ENCODE results near the gene MYOM1. TPM values are rescaled to one million over a fixed set of nuclear protein-coding genes. Genes with fewer than 3 reads are reported as not detected.
"Not testable (repeated sequence)": the region's sequence is repeated elsewhere in the genome, so short reads cannot be mapped to it uniquely, and the experiment has no call there.

Gene MYOM1
- total RNA-seq, 1 donor from 2014 or later = 4.9 TPM

DNA sequence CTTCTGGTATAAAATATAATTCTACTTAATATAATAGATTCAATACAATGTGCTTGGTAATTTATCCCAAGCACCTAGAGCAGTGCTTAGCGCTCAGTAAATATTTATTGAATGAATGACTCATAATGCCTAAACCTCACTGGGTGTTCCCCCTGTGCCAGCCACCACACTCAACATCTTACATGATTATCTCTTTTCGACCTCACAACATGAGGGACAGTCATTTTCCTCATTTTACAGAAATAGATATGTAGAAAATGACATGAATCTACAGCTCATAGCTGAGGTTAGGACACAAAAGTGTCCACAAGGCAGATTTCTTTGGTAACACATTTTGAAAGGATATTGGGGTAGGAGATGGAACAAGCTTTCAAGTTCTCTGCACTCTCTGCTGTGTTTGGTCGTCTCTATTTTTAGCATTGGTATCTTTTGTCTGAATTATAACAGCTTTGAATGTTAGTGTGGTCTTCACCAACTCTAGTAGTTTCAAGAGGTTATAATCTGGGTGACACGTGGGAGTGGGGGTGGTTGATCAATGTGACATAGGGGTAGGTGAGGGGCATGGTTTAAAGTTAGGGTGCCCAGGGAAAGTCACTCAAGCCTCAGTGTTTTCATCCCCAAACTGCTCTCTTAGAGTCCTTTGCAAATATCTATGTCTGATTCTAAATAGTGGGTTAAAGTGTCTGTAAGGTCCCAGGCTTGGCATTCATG, 9.8 kb downstream of the MYOM1 start:
- TF ChIP-seq, protein P1, sequence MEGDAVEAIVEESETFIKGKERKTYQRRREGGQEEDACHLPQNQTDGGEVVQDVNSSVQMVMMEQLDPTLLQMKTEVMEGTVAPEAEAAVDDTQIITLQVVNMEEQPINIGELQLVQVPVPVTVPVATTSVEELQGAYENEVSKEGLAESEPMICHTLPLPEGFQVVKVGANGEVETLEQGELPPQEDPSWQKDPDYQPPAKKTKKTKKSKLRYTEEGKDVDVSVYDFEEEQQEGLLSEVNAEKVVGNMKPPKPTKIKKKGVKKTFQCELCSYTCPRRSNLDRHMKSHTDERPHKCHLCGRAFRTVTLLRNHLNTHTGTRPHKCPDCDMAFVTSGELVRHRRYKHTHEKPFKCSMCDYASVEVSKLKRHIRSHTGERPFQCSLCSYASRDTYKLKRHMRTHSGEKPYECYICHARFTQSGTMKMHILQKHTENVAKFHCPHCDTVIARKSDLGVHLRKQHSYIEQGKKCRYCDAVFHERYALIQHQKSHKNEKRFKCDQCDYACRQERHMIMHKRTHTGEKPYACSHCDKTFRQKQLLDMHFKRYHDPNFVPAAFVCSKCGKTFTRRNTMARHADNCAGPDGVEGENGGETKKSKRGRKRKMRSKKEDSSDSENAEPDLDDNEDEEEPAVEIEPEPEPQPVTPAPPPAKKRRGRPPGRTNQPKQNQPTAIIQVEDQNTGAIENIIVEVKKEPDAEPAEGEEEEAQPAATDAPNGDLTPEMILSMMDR (IDR thresholded peaks at IDR 0.05) = no peak
- peaks cover 24% of the 10 kb centered on the region for H3K36me3 Mint-ChIP-seq (ENCODE audit: low read depth)
- ChIA-PET CTCF (interaction anchor here (1.1 kb wide), 1 partner anchor 36 kb away, joined by 3 read pairs; no protein-coding TSS in a partner anchor), POLR2A (no interaction called here)
- ATAC-seq (ENCODE audit: low read depth) (no peak), DNase-seq (no peak)
- H3K27me3 Mint-ChIP-seq = no peaks in the 10 kb centered on the region
- intact Hi-C loops (cut with micrococcal nuclease) = no loop called here
- H3K27ac Mint-ChIP-seq = no peak overlapping the region
- no peaks in the 10 kb centered on the region for H3K4me1 Mint-ChIP-seq
- peaks cover 7% of the 10 kb centered on the region for H3K9me3 Mint-ChIP-seq
- no peak overlapping the region for H3K4me3 Mint-ChIP-seq

DNA sequence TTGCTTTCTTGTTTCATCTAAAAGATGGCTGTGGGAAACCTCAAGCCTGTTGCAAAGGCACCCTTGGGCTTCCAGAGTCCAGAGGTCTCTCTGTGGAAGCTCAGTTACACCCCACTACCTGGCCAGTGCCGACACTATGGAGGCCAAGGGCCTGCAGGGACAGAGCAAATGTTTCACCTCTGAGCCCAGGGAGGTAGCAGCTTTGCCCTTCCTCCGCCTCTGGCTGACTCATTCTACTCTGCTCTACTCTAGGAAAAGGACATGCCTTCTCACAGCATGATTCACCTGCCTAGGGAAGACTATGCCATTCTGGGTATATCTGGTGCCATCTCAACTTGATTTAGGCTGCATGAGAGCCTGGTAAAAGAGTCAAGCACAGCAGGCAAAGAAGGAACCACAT, 12.2 kb downstream of the MYOM1 start:
- intact Hi-C loops (cut with micrococcal nuclease) = no loop called here
- CTCF ChIA-PET = interaction anchor here (1.3 kb wide), 1 partner anchor 11 kb away, joined by 3 read pairs; no protein-coding TSS in a partner anchor
- ATAC-seq (ENCODE audit: low read depth) (no peak), DNase-seq (no peak)
- TF ChIP-seq, protein P1 (IDR thresholded peaks at IDR 0.05) = no peak
- Mint-ChIP-seq H3K27me3 (no peaks in the 10 kb centered on the region), H3K4me3 (no peak overlapping the region), H3K27ac (no peak overlapping the region), H3K4me1 (no peaks in the 10 kb centered on the region), H3K36me3 (ENCODE audit: low read depth) (peaks cover 27% of the 10 kb centered on the region), H3K9me3 (peaks cover 19% of the 10 kb centered on the region)
- POLR2A ChIA-PET = no interaction called here

DNA sequence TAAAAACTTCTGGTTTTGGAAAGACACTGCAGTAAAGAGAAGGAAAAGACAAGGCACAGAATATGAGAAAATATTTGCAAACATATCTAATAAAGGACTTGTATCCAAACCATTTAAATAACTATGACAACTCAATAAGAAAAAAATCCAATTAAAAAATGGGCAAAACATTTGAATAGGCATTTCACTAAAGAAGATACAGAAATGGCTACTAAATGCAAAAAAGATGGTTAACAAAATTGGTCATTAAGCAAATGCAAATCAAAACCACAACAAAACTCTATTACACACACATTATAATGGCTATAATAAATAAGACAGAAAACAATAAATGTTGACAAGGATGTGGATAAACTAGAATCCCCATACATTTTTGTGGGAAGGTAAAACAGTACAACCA, 14.5 kb downstream of the MYOM1 start:
- no peak overlapping the region for H3K27ac Mint-ChIP-seq
- intact Hi-C loops (cut with micrococcal nuclease) = no loop called here
- ChIA-PET CTCF (no interaction called here), POLR2A (interaction anchor here (0.6 to 1.1 kb wide), 2 partner anchors 18 to 27 kb away, joined by 3 to 7 read pairs; no protein-coding TSS in a partner anchor)
- DNase-seq = no peak
- no peaks in the 10 kb centered on the region for H3K4me1 Mint-ChIP-seq
- no peaks in the 10 kb centered on the region for H3K27me3 Mint-ChIP-seq
- TF ChIP-seq, protein P1 (IDR thresholded peaks at IDR 0.05) = no peak
- H3K4me3 Mint-ChIP-seq = no peak overlapping the region
- peaks cover 24% of the 10 kb centered on the region for H3K9me3 Mint-ChIP-seq
- peaks cover 24% of the 10 kb centered on the region for H3K36me3 Mint-ChIP-seq (ENCODE audit: low read depth)
- ATAC-seq (ENCODE audit: low read depth) = no peak

DNA sequence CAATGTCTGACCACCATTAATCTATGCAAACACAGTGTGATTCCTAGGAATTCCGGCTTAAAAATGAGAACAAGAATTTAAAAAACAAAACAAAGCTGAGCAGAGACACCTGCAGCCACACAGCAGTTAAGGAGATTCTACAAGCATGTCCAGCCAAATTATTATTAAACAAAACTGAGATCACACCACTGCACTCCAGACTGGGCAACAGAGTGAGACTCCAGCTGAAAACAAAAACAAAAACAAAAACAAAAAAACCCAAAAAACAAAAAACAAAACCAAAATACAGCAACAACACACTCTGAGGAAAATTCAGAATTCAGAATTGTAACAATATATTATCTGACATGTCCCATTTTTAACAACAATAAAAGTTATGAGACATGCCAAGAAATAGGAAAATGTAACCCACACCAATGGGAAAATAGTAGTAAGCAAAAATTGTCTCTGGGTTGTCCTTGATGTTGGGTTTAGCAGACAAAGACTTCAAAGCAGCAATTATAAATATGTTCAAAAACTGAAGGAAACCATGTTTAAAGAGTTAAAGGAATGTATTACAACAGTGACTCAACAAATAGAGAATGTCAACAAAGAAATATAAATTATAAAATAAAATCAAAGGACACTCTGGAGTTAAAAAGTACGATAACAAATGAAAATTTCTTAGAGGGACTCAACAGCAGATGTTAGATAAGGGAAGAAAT, 19.7 kb downstream of the MYOM1 start:
- ATAC-seq (ENCODE audit: low read depth) (no peak), DNase-seq (no peak)
- H3K9me3 Mint-ChIP-seq = peaks cover 17% of the 10 kb centered on the region
- peaks cover 4% of the 10 kb centered on the region for H3K4me1 Mint-ChIP-seq
- CTCF ChIA-PET = no interaction called here
- intact Hi-C loops (cut with micrococcal nuclease) = no loop called here
- no peak overlapping the region for H3K4me3 Mint-ChIP-seq
- H3K27me3 Mint-ChIP-seq = no peaks in the 10 kb centered on the region
- H3K36me3 Mint-ChIP-seq (ENCODE audit: low read depth) = peaks cover 9% of the 10 kb centered on the region
- H3K27ac Mint-ChIP-seq = no peak overlapping the region
- POLR2A ChIA-PET = no interaction called here
- TF ChIP-seq, protein P1 (IDR thresholded peaks at IDR 0.05) = no peak

DNA sequence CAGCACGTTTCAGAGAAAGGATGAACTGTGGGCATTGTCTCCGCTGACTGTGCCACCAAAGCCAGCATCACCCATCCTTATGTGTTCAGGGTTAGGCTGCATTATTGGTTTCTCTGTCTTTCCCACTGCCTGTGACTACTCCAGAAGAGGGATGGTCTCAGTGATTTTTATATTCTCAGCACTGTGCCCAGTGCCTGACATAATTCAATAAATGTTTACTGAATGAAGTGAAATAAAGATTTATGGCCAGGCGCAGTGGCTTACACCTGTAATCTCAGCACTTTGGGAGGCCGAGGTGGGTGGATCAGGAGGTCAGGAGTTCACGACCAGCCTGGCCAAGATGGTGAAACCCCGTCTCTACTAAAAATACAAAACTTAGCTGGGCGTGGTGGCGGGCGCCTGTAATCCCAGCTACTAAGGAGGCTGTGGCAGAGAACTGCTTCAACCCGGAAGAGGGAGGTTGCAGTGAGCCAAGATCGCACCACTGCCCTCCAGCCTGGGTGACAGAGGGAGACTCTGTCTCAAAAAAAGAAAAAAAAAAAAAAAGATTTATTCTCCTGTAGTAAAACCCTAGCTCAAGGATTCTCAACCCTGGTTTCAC, 21.4 kb downstream of the MYOM1 start:
- CTCF ChIA-PET = interaction anchor here (0.6 kb wide), 1 partner anchor 203 kb away, joined by 3 read pairs; no protein-coding TSS in a partner anchor
- H3K36me3 Mint-ChIP-seq (ENCODE audit: low read depth); intact Hi-C loops (cut with micrococcal nuclease); DNase-seq; ATAC-seq (ENCODE audit: low read depth); H3K4me3 Mint-ChIP-seq; H3K27me3 Mint-ChIP-seq; H3K4me1 Mint-ChIP-seq; H3K9me3 Mint-ChIP-seq; H3K27ac Mint-ChIP-seq: not testable (repeated sequence)
- POLR2A ChIA-PET = interaction anchor here (0.7 kb wide), 1 partner anchor 22 kb away, joined by 3 read pairs; no protein-coding TSS in a partner anchor
